ENCODE results near the gene MVB12B.
"Not testable (repeated sequence)": the region's sequence is repeated elsewhere in the genome, so short reads cannot be mapped to it uniquely, and the experiment has no call there.

The MVB12B gene

DNA sequence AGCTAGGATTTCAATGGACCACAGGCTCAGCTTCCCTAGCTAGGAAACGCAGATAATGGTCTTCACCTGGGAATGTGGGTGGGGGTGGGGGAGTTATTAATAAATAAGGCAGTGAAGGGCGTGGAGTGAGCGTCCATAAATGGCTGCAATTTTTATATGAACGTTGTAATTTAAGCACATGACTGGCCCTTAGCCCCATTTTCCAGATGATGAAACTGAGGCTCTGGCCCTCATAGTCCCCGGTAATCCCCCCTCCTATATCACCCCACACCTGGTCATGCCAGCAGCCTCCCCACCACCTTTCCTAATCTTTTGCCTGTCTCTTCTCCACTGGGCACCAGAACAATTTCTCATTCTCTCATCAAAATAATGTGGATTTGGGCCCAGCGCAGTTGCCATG, 225.2 kb downstream of the MVB12B start:
- DNase-seq = no peak

DNA sequence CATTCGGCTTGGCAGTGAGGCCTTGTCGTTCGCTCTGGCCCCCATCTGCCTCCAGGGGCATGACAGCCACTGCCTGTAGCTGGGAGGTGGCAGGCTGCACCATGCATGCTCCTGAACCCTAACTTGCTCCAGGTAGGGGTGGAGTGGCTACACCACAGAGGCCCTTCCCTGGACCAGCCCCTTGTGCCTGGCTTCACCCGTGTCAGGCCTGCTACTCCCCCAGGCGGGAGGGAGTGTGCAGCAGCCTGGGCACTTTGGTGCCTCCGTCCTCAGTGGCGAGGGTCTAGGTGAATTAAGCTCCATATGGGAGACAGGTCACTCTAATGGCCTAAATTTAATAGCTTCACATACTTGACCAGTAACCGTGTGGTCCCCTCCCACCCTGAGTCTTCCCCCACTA, 227.7 kb downstream of the MVB12B start:
- DNase-seq = no peak

DNA sequence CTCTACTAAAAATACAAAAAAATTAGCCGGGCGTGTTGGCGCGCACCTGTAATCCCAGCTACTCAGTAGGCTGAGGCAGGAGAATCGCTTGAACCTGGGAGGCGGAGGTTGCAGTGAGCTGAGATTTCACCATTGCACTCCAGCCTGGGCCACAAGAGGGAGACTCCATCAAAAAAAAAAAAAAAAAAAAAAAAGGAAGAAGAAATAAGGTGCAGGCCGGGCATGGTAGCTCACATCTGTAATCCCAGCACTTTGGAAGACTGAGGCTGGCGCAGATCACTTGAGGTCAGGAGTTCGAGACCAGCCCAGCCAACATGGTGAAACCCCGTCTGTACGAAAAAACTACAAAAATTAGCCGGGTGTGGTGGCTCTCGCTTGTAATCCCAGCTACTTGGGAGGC, 228.8 kb downstream of the MVB12B start:
- DNase-seq = not testable (repeated sequence)

Data from activated CD8-positive, alpha-beta memory T cell treated with anti-CD3 and anti-CD28 coated beads for 24 hours (primary cell).